Vagina (tissue), 2 donors: ENCODE results near the gene SUPT6H. TPM values are rescaled to one million over a fixed set of nuclear protein-coding genes. Genes with fewer than 3 reads are reported as not detected.

Experiments used
- DNase-seq, 2 donors: peaks; one replicate each; pipeline ENCODE4 v3.0.0-alpha.2; 2017; ENCODE audit errors: extremely low spot score in 2 of 2
- H3K27ac ChIP-seq: fragments of 200-600 bp; sonication (generic); one replicate; pipeline ENCODE4 v1.5.1; 2019
- H3K27me3 ChIP-seq: fragments of 200-600 bp; sonication (generic); one replicate; pipeline ENCODE4 v1.5.1; 2019
- H3K36me3 ChIP-seq, 2 donors: fragments of 200-600 bp; sonication (generic); one replicate each; pipeline ENCODE4 v1.5.1; 2017 to 2019
- H3K4me1 ChIP-seq: fragments of 200-600 bp; sonication (generic); one replicate; pipeline ENCODE4 v1.5.1; 2019
- H3K4me3 ChIP-seq, 2 donors: fragments of 200-600 bp; sonication (generic); 1 replicate in 1 of 2; 2 replicates in 1 of 2; pipeline ENCODE4 v1.5.1; 2016 to 2019
- H3K9me3 ChIP-seq: fragments of 200-600 bp; sonication (generic); one replicate; pipeline ENCODE4 v1.5.1; 2019
- CTCF ChIP-seq, 3 experiments: fragments of 450-650 bp in 2 of 3; fragments of 200-600 bp in 1 of 3; sonication (generic) in 1 of 3; IDR thresholded peaks; one replicate each; pipeline ENCODE4 v1.5.1; 2017 to 2019; ENCODE audit warnings: antibody characterized with exemption in 3 of 3, mild to moderate bottlenecking in 2 of 3, moderate library complexity in 2 of 3
- POLR2A ChIP-seq, 2 donors: fragments of 450-650 bp; IDR thresholded peaks; one replicate each; pipeline ENCODE4 v1.6.1; 2017; ENCODE audit warnings: antibody characterized with exemption in 2 of 2, mild to moderate bottlenecking in 2 of 2, moderate library complexity in 2 of 2
- POLR2AphosphoS5 ChIP-seq, 2 donors: sonication (generic); formaldehyde crosslinking; IDR thresholded peaks; one replicate each; pipeline ENCODE4 v1.9.0; 2017; ENCODE audit warnings: antibody characterized with exemption in 2 of 2, mild to moderate bottlenecking in 2 of 2, low read depth in 1 of 2; ENCODE audit not compliant: insufficient read depth in 1 of 2
- intact Hi-C: fragments of 100-400 bp; cut with DNase I; formaldehyde crosslinking; loops from one replicate; pipeline ENCODE4 v1.15.1; 2023
- total RNA-seq: library from RNA; depleted of rRNA; stranded (reverse); fragments of >200 nt; gene quantifications from one replicate; pipeline ENCODE4 v1.2.3, GENCODE V29; 2016

SUPT6H gene
- total RNA-seq, 1 donor from 2014 or later, result 89.6 TPM

- intact Hi-C loops, result no loop called here
- no peak for TF ChIP-seq POLR2A (IDR thresholded peaks at IDR 0.05)
- TF ChIP-seq CTCF (IDR thresholded peaks at IDR 0.05), result no peak
- TF ChIP-seq POLR2AphosphoS5 (IDR thresholded peaks at IDR 0.05; ENCODE audit: insufficient read depth in 1 of 2, low read depth in 1 of 2), result no peak
Observed at GRCh38 chr17:28700278-28700677, 38.3 kb downstream of the SUPT6H start.

GRCh38 chr17:28700830-28701492 is 39.0 kb downstream of the SUPT6H start:
- intact Hi-C loops, result no loop called here
- Histone ChIP-seq H3K4me1 (no peaks in the 10 kb centered on the region), H3K9me3 (no peaks in the 10 kb centered on the region), H3K27ac (no peak overlapping the region), H3K4me3 (no peak overlapping the region), H3K36me3 (peaks cover 6 to 86% of the 10 kb centered on the region in 2 donors), H3K27me3 (no peaks in the 10 kb centered on the region)
- no peak for TF ChIP-seq POLR2A (IDR thresholded peaks at IDR 0.05)
- no peak for TF ChIP-seq POLR2AphosphoS5 (IDR thresholded peaks at IDR 0.05; ENCODE audit: insufficient read depth in 1 of 2, low read depth in 1 of 2)
- no peak for TF ChIP-seq CTCF (IDR thresholded peaks at IDR 0.05)
- DNase-seq, result no peak

More at GRCh38 chr17:28700278-28700677, 38.3 kb downstream of the SUPT6H start:
- H3K9me3 ChIP-seq, result no peaks in the 10 kb centered on the region
- H3K27ac ChIP-seq, result no peak overlapping the region
- H3K36me3 ChIP-seq, result peaks cover 11 to 93% of the 10 kb centered on the region in 2 donors
- no peaks in the 10 kb centered on the region for H3K27me3 ChIP-seq
- no peaks in the 10 kb centered on the region for H3K4me1 ChIP-seq
- DNase-seq, result no peak
- H3K4me3 ChIP-seq, result no peak overlapping the region

GRCh38 chr17:28702026-28702751 is 40.2 kb downstream of the SUPT6H start:
- intact Hi-C loops, result no loop called here
- peaks cover 6 to 74% of the 10 kb centered on the region in 2 donors for H3K36me3 ChIP-seq

GRCh38 chr17:28702752-28703150 is 40.7 kb downstream of the SUPT6H start:
- Histone ChIP-seq H3K36me3 (peaks cover 6 to 69% of the 10 kb centered on the region in 2 donors), H3K27me3 (no peaks in the 10 kb centered on the region), H3K4me3 (no peak overlapping the region), H3K9me3 (no peaks in the 10 kb centered on the region), H3K4me1 (no peaks in the 10 kb centered on the region), H3K27ac (no peak overlapping the region)
- no peak for DNase-seq
- intact Hi-C loops, result no loop called here
- TF ChIP-seq POLR2A (IDR thresholded peaks at IDR 0.05) (no peak), CTCF (IDR thresholded peaks at IDR 0.05) (no peak), POLR2AphosphoS5 (IDR thresholded peaks at IDR 0.05; ENCODE audit: insufficient read depth in 1 of 2, low read depth in 1 of 2) (no peak)

More at GRCh38 chr17:28702026-28702751, 40.2 kb downstream of the SUPT6H start:
- Histone ChIP-seq H3K9me3 (no peaks in the 10 kb centered on the region), H3K4me3 (no peak overlapping the region), H3K27me3 (no peaks in the 10 kb centered on the region), H3K27ac (no peak overlapping the region), H3K4me1 (no peaks in the 10 kb centered on the region)
- TF ChIP-seq CTCF (IDR thresholded peaks at IDR 0.05) (no peak), POLR2A (IDR thresholded peaks at IDR 0.05) (no peak), POLR2AphosphoS5 (IDR thresholded peaks at IDR 0.05; ENCODE audit: insufficient read depth in 1 of 2, low read depth in 1 of 2) (no peak)
- no peak for DNase-seq
